HG02571 (cell line): ENCODE data around the gene THAP4.
"Not testable (repeated sequence)": the region's sequence is repeated elsewhere in the genome, so short reads cannot be mapped to it uniquely, and the experiment has no call there.

Experiments
- ATAC-seq: cut with Tn5 transposase; IDR thresholded peaks from one replicate; pipeline ENCODE4 v1.9.1; 2021; ENCODE audit warnings: mild to moderate bottlenecking, moderate library complexity; ENCODE audit not compliant: unreplicated experiment

THAP4 gene

GRCh38 chr2:241613017-241613780 is 23.8 kb downstream of the THAP4 start:
- no peak for ATAC-seq

DNA sequence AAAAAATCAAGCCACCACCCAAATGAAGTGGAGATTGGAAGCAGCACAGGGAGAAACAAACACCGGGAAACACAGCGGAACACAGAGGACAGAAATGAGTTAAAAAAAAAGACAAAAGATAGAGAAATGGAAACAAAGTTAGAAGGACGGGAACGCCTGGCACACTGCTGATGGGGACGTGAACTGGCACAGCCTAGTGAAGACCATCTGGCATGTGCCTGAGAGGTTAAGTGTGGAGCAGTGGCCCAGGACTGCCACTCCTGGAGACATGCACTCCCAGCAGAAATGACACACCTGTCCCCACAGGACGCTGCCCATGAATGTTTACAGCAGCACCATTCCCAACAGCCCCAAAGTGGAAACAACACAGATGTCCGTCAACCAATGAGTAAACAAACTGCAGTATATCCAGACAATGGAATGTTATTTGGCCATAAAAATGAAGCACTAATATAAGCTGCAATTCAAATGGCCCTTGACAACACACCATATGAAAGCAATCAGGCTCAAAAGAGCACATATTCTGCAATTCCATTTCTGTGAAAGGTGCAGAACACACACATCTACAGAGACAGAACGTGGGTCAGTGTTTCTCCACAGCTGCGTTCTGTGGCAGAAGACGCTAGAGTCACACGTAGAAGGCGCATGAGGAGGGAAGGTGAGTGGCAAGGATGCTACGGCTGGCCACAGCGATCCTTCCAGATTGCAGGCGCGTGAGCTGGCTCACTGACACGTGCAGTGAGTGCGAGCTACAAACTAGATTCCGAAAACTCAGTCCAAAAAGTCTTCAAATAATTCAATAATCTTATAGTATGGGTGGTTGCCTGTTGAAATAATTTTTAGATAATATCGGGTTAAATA is 24.6 kb downstream of the THAP4 start:
- no peak for ATAC-seq

- ATAC-seq: no peak
Observed at GRCh38 chr2:241611062-241611461, 25.9 kb downstream of the THAP4 start.

DNA sequence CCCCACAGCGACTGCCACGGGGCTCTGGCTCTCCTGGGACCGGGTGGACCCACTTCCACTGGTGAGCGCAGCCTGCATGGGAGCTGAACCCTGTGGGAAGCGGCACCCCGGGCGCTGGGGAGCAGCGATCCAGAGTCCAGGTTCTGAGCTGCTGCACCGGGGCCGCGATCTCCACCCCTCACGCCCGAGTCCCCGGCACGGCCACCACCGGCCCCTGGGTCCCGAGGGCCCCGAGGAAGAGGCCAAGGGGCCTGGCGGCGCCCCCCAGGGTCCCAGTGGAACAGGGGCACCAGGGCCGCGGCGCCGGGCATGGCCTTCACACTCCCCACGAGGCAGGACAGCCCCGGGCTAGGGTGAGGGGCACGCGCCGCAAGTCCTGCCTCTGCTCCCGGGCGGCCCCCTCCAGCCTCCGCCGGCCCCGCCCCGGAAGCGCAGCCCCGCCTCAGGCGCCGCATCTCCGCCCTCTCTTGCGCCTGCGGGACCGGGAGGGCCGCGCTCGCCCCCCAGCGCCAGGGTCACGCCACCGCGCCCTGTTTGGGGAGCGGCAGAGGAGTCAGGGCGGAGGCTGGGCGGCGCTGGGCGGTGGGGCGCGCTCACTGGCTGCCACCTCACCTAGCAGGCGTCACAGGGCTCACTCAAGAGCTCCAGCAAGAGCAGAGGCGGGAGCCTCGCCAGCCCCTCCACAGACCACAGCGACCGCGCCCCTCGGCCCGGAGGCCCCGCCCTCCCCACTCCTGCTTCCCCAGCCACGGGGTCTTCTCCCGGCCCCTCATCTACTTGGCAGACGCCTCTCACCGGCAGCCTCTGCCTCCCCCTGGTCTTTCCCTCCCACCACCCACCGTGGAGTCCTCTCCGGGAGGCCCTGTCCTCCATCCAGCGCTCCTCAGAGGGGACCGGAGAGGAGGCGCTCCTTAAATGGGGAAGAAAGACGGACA is 26.8 kb downstream of the THAP4 start:
- peak; percentile 85 for ATAC-seq

DNA sequence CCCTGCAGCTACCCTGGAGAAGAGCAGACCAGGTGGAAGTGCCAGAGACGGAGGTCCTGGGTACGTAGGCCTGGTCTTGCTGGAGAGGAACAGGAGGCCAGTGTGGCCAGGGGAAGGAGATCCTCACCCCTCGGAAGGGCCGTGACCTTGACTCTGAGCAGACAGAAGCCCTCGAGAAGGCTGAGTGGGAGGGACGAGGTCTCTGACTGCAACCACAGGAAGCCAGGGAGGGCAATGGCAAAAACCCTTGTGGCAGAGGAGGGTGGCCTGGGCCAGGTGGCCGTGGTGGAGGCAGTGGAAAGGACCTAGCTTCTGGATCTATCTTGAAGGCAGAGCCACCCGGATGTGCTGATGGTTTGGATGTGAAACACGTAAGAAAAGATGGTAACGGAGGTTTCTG is 28.1 kb downstream of the THAP4 start:
- ATAC-seq: no peak

DNA sequence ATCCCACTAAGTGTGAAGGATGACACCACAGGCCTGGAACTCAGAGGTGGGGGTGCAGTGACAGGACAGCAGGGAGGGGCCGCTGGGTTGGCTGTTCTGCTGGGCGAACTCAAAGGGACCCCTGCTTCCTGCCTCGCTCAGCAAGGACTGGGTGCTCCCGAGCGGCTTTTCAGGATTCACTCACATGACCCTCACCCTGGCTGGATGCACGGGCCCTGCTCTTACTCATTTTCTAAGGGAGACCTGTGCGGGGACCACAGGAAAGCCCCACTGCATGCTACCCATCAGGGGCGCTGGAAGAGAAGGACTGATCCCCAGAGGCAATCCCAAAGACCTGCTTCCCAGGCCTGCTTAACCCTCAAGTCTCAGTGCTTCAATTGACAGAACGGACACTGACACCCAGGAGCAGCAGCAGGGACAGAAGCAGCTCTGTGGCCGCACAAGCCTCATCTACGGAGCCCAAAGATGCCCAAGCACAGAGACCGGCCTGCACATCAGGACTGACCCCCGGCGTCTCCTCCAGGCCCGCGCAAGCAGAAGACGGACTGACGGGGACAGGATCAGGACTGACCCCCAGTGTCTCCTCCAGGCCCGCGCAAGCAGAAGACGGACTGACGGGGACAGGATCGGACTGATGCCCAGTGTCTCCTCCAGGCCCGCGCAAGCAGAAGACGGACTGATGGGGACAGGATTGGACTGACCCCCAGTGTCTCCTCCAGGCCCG is 29.6 kb downstream of the THAP4 start:
- no peak for ATAC-seq

DNA sequence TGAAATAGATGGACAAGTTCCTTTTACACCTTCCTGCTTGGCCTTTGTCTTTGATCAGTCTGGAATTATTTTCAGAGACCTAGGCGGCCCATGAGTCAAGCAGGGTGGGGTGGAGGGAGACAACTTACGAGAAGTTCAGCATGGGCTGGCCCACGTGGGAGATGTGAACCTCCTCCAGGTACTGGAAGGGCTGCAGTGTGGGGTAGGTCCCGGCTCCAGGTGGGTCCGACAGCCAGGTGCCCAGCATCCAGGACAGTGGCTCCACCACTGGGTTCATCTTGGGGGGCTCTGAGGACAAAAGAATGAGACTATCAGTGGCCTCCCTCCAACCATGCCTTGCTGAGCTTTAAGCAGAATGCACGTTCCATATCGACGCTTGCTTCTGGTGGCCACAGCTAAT is 30.8 kb downstream of the THAP4 start:
- ATAC-seq: no peak

DNA sequence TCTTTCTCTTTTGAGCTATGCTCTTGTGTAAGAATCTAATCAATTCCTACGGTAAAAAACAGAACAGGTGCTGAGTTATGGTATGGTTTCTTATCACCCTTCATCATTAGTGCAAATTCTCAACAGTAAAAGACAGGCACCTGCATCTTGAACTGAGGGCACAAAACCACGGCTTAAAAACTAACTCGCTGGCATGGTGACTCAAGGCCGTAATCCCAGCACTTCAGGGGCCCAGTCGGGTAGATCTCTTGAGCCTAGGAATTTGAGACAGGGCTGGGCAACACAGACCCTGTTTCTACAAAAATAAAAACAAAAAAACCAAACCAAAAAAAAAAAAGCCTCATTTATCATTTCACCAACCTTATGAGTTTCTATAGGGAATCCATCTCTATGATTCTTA is 33.3 kb downstream of the THAP4 start:
- no peak for ATAC-seq

DNA sequence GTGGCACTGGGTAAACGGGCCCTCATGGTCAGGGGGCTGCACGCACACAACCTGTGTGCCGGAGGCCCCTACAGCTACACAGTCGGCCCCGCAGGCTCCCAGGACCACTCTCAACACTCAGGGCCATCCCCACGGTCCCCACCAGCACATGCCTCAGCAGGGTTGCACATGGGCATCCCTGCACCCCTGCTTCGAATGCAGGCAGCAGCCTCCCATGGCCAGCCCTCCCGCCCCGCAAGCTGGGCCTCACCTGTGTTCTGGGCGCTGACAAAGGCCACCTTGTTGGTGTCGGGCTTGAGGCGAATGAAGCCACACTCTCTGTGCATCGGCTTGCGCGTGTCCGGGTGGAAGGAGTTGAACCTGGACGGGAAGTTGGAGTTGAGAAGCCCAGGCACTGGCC is 34.2 kb downstream of the THAP4 start:
- no peak for ATAC-seq

- ATAC-seq: no peak
Observed at GRCh38 chr2:241601841-241602240, 35.1 kb downstream of the THAP4 start.

GRCh38 chr2:241599615-241600014 is 37.3 kb downstream of the THAP4 start:
- ATAC-seq: no peak

GRCh38 chr2:241598487-241598886 is 38.5 kb downstream of the THAP4 start:
- ATAC-seq: no peak

- no peak for ATAC-seq
Observed at GRCh38 chr2:241598061-241598460, 38.9 kb downstream of the THAP4 start.

GRCh38 chr2:241597561-241597960 is 39.4 kb downstream of the THAP4 start:
- ATAC-seq: no peak

- ATAC-seq: no peak
Observed at GRCh38 chr2:241595600-241596140, 41.3 kb downstream of the THAP4 start.

DNA sequence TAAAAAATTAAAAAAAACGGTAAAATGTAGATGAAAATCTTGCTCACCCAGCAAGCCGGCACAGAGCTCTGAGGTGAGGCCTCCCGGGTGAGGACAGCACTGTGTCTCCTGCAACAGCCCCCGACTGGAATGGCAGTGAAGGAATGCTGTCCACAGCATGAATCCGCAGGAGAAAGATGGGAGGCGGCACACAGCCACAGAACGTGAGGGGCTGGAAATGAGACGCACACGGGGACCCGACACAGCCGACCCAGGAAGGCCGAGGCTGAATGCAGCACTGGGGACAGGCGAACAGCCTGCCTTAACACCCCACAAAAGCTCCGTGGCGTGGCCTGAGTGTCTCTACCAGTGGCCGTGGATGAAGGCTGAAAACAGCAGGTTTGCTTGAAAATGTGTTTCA is 43.7 kb downstream of the THAP4 start:
- ATAC-seq: no peak

- ATAC-seq: no peak
Observed at GRCh38 chr2:241592126-241592845, 44.7 kb downstream of the THAP4 start.

- not testable (repeated sequence) for ATAC-seq
Observed at GRCh38 chr2:241590496-241591455, 46.2 kb downstream of the THAP4 start.
